Peyer's patch (tissue), 4 donors: Measurements from ENCODE around the gene IFNG-AS1.

Experiments
- CTCF ChIP-seq, 6 experiments: fragments of 450-650 bp in 4 of 6; fragments of 200-600 bp in 2 of 6; sonication (generic) in 1 of 6; IDR thresholded peaks; one replicate each; pipeline ENCODE4 v1.5.1; 2017 to 2019; ENCODE audit warnings: antibody characterized with exemption in 6 of 6, mild to moderate bottlenecking in 3 of 6, moderate library complexity in 1 of 6
- POLR2A ChIP-seq, 2 donors: fragments of 450-650 bp; IDR thresholded peaks; one replicate each; pipeline ENCODE4 v1.5.1; 2017; ENCODE audit warnings: antibody characterized with exemption in 2 of 2, mild to moderate bottlenecking in 2 of 2, moderate library complexity in 2 of 2

- TF ChIP-seq CTCF (IDR thresholded peaks at IDR 0.05) (no peak), POLR2A (IDR thresholded peaks at IDR 0.05) (no peak)
Measured at GRCh38 chr12:68038650-68039049, 49.4 kb downstream of the IFNG-AS1 start.
